Adipose tissue (tissue), 3 donors: ENCODE measurements around the gene CLSTN2. TPM values are rescaled to one million over a fixed set of nuclear protein-coding genes. Genes with fewer than 3 reads are reported as not detected.

Experiments used
- H3K27ac ChIP-seq: one replicate; pipeline ENCODE4 v1.5.1; 2013; ENCODE audit warnings: low read depth, low read length
- WGBS, 3 donors: extraction: QIAGEN DNeasy Blood & Tissue Kit; methylation state at CpG; one replicate each; pipeline ENCODE4 v1.1.7; 2013; 5-methylcytosine and 5-hydroxymethylcytosine counted together
- polyA plus RNA-seq, 3 donors: library from polyadenylated mRNA; stranded (reverse); fragments of 200-250 nt; gene quantifications; one replicate each; pipeline ENCODE4 v1.2.3, GENCODE V29; 2013
- donor health status: healthy with polysubstance abuse.
- donor health status: Bipolar disorder and iron deficiency.
- donor health status: healthy.

Gene CLSTN2
- polyA plus RNA-seq, 3 donors, result 1.3 to 11.8 (median 5.6) TPM

GRCh38 chr3:140614001-140614400, 679.0 kb downstream of the CLSTN2 start:
- no peak overlapping the region for H3K27ac ChIP-seq
- 74 to 90% (median 86%) methylated on average over 1 of the region's 1 CpG for WGBS, 3 donors

DNA sequence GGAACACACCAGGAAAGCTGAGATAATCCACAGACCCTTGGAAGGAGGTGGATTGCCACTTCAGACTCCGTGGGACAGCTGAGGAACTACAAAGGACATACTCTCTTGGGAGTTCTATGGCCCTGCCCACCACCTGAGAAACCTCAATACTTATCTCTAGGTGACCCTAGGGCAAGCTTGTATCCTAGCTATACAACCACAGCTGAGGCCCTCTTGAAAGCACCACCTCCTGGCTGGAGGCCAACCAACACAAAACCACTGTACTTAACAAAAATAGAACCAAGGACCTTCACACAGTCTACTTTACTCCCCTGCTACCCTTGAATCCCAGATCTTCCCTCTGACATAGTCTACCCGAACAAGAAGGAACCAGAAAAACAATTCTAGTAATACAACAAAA, 682.1 kb downstream of the CLSTN2 start:
- 70 to 73% (median 70%) methylated on average over 2 of the region's 2 CpGs for WGBS, 3 donors
- H3K27ac ChIP-seq, result no peak overlapping the region

GRCh38 chr3:140626856-140627255, 691.9 kb downstream of the CLSTN2 start:
- 91 to 94% (median 93%) methylated on average over 7 of the region's 7 CpGs for WGBS, 3 donors
- no peak overlapping the region for H3K27ac ChIP-seq
